ENCODE data around the gene HAUS5. TPM values are rescaled to one million over a fixed set of nuclear protein-coding genes. Genes with fewer than 3 reads are reported as not detected.

HAUS5 gene
- total RNA-seq, 4 donors from 2014 or later = 2.4 to 7.7 (median 3.4) TPM

DNA sequence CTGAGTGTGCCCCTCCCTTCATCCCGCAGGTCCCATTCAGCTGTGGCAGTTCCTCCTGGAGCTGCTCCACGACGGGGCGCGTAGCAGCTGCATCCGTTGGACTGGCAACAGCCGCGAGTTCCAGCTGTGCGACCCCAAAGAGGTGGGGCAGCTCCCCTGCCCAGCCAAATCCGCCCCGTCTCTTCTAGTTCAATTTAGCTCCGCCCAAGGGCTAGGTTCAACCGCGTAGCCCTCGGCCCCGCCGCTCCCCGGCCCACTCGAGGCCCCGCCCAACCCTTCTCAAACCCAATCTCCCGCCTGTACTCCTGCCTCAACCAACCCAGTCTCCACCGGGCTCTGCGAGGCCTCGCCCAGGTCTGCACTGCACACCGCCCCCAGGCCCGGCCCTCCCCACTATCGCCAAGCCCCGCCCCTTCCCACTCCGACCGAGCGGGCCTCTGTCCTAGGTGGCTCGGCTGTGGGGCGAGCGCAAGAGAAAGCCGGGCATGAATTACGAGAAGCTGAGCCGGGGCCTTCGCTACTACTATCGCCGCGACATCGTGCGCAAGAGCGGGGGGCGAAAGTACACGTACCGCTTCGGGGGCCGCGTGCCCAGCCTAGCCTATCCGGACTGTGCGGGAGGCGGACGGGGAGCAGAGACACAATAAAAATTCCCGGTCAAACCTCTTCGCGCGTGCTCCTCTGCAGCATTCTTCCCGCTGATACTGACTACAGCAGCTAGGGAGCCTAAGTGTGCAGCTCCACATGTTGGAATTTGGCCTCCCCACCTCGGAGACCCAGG, 31.9 kb downstream of the HAUS5 start:
- TF ChIP-seq, protein P1, sequence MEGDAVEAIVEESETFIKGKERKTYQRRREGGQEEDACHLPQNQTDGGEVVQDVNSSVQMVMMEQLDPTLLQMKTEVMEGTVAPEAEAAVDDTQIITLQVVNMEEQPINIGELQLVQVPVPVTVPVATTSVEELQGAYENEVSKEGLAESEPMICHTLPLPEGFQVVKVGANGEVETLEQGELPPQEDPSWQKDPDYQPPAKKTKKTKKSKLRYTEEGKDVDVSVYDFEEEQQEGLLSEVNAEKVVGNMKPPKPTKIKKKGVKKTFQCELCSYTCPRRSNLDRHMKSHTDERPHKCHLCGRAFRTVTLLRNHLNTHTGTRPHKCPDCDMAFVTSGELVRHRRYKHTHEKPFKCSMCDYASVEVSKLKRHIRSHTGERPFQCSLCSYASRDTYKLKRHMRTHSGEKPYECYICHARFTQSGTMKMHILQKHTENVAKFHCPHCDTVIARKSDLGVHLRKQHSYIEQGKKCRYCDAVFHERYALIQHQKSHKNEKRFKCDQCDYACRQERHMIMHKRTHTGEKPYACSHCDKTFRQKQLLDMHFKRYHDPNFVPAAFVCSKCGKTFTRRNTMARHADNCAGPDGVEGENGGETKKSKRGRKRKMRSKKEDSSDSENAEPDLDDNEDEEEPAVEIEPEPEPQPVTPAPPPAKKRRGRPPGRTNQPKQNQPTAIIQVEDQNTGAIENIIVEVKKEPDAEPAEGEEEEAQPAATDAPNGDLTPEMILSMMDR (IDR thresholded peaks at IDR 0.05; ENCODE audit: low read depth) = no peak

DNA sequence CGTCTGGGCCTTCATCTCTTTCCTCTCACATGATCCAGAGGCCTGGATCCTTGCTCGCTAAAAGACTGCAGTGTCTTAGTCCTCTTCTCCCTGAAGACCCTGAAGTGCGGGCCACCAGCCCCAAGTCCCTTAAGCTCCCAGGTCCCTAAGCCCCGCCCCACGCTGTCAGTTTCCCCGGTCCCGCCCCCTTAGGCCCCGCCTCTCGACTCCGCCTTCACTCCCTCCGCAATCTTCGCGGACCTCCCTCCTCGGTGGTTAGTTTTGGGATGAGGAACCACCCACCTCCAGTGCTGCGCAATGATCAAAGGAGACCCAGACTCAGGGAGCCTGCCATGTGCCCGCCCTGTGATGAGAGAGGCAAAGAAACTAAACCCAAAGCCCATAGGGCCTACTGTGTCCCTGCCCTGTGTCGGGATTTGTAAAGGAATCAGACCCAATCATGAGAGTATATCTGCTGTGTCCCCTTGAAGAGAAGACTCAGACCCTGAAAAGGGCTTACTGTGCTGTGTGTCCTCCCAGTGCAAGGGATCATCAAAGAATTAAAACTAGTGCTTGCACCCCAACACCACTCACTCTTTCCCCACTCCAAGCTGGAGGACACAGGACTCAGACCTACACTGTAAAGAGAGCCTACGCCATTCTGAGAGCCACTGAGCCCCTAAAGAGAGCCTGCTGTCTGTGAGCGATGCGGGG, 32.6 kb downstream of the HAUS5 start:
- TF ChIP-seq, protein P1 (IDR thresholded peaks at IDR 0.05; ENCODE audit: low read depth) = no peak

DNA sequence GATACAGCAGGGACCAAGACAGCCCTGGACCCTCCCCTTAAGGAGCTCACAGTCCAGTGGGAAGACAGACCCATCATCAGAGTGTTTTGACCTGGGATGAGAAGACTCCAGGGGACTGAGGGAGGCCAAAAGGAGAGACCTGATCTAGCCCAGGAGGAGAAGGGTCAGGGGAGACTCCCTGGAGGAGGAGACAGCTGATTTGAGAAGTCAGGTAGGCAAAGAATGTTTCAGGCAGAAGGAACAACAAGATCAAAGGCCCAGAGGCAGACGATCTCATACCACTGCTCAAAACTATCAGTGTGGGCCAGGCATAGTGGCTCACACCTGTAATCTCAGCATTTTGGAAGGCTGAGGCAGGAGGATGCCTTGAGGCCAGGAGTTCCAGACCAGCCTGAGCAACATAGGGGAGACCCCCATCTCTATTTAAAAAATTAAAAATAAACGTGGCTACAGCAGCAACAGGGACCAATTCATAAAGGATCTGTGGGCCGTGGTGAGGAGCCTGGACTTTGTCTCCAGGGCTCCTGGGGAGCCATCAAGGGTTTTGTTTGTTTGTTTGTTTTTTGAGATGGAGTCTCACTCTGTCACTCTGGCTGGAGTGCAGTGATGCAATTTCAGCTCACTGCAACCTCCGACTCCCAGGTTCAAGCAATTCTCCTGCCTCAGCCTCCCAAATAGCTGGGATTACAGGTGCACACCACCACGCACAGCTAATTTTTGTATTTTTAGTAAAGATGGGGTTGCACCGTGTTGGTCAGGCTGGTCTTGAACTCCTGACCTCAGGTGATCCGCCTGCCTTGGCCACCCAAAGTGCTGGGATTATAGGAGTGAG, 33.4 kb downstream of the HAUS5 start:
- TF ChIP-seq, protein P1 (IDR thresholded peaks at IDR 0.05; ENCODE audit: low read depth) = no peak

DNA sequence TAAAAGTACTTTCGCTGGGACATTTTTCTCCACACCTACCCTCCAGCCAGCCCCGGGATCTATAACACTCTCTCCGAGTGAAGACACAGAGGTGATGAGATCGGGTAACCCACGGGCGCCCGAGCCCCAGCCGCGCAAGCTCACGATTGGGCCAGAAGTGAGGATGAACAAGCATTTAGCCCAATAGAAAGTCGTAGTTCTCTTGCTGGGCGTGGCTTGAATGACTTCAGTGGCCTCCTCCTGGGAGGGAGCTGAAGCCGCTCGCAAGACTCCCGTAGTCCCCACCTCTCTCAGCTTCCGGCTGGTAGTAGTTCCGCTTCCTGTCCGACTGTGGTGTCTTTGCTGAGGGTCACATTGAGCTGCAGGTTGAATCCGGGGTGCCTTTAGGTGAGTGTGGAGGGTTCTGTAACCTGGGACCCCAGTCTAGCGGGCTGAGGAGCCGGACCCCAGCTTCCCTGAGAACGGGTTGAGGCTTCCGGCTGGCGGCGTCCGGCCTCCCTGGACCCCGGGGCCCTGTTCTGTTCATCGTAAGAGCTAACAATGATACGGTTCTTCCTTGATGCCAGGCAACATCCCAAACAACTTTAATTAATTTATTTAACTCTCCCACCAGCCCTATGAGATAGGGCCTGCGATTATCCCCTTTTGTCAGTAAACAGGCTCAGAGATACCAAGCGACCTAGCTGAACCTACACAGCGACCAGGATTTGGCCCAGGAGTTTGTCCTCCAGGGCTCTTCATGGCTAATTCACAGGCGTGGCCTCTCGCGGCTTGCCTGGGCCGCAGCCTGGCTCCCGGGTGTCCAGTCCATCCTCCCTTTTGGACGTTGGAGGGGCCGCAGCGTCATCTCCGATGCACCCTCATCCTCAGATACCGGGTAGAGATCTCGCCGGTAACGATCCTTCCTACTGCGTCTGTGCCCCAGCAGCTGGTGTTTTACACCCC, 35.8 kb downstream of the HAUS5 start, which contains the start of gene COX6B1:
COX6B1 (plus strand) TSS at position 307 of the 945 bp plus-strand sequence. CDS start 2,921 bp downstream, outside the sequence.
- TF ChIP-seq, protein P1 (IDR thresholded peaks at IDR 0.05; ENCODE audit: low read depth) = no peak

DNA sequence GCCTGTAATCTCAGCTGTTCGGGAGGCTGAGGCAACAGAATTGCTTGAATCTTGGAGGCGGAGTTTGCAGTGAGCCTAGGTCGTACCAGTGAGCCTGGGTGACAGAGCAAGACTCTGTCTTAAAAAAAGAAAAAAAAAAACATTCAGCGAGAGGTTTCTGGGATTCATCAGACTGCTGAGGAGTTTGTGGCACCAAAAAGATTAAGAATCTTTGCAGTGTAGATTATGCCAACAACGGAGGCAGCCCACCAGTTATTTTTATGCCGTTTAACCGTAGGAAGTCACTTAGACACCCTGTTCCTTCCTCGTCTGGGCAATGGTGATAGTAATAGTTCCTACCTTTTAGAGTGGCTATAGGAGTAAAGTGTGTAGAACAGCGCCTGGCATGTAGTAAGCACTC, 38.0 kb downstream of the HAUS5 start:
- TF ChIP-seq, protein P1 (IDR thresholded peaks at IDR 0.05; ENCODE audit: low read depth) = no peak

DNA sequence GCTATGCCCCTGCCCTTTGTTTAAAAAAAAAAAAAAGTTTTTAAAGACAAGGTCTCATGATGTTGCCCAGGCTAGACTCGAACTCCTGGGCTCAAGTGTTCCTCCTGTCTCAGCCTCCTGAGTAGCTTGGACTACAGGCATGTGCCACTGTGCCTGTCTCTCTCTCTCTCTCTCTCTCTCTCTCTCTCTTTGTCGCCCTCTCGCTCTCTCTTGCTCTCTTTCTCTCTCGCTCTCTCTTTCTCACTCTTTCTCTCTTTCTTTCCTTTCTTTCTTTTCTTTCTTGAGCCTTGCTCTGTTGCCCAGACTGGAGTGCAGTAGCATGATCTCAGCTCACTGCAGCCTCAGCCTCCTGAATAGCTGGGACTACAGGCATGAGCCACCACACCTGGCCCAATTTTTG, 43.1 kb downstream of the HAUS5 start:
- TF ChIP-seq, protein P1 (IDR thresholded peaks at IDR 0.05; ENCODE audit: low read depth) = no peak

Data from subcutaneous adipose tissue (tissue), 4 donors.